Activated naive CD8-positive, alpha-beta T cell treated with anti-CD3 and anti-CD28 coated beads, Interleukin-2, amount 10 ng/mL, durations not matched to agents 7 days and 5 days (primary cell): Measurements from ENCODE around the gene TBPL1. TPM values are rescaled to one million over a fixed set of nuclear protein-coding genes. Genes with fewer than 3 reads are reported as not detected.
"Not testable (repeated sequence)": the region's sequence is repeated elsewhere in the genome, so short reads cannot be mapped to it uniquely, and the experiment has no call there.

ENCODE experiments used
- ATAC-seq: fragments of 150-1000 bp; cut with Tn5 transposase; one replicate; pipeline ENCODE4 v1.10.0; 2021; ENCODE audit warnings: low read depth, moderate library complexity
- POLR2A ChIA-PET: fragments of 350-600 bp; sonication (Branson Sonifier 250); formaldehyde crosslinking; loops from one replicate; lab custom pipeline; 2021; ENCODE audit warnings: antibody characterized with exemption; lab: Charles Lee
- DNase-seq: peaks from one replicate; pipeline ENCODE4 v3.0.0; 2021
- H3K27ac Mint-ChIP-seq: one replicate; pipeline ENCODE4 v1.8.0; 2022; ENCODE audit warnings: mild to moderate bottlenecking, mixed read lengths
- H3K27me3 Mint-ChIP-seq: one replicate; pipeline ENCODE4 v1.8.0; 2022; ENCODE audit warnings: mild to moderate bottlenecking, moderate library complexity, mixed read lengths
- H3K36me3 Mint-ChIP-seq: one replicate; pipeline ENCODE4 v1.8.0; 2021; ENCODE audit warnings: mild to moderate bottlenecking, mixed read lengths
- H3K4me1 Mint-ChIP-seq: one replicate; pipeline ENCODE4 v1.8.0; 2021; ENCODE audit warnings: mixed read lengths
- H3K4me3 Mint-ChIP-seq: one replicate; pipeline ENCODE4 v1.8.0; 2022; ENCODE audit warnings: mild to moderate bottlenecking, moderate library complexity, mixed read lengths
- H3K9me3 Mint-ChIP-seq: one replicate; pipeline ENCODE4 v1.8.0; 2021; ENCODE audit warnings: mixed read lengths
- total RNA-seq, 2 experiments: library from RNA; stranded (reverse); gene quantifications; one replicate each; pipeline ENCODE4 v1.2.3, GENCODE V29; 2021

Gene TBPL1
- total RNA-seq = 10 to 100 TPM; 28.5 to 30.6 TPM

GRCh38 chr6:133952815-133953633 is at the start of gene TBPL1:
TBPL1 (plus strand) TSS chr6:133953224; CDS start chr6:133980126, 26,902 bp downstream.
- POLR2A ChIA-PET = interaction anchor here (0.5 to 1.9 kb wide), 4 partner anchors 13 to 110 kb away, joined by 3 to 7 read pairs (median 3); no protein-coding TSS in a partner anchor
- H3K27me3 Mint-ChIP-seq = no peaks in the 10 kb centered on the region
- H3K27ac Mint-ChIP-seq = peak within 1 kb of the TSS; percentile 88
- peak within 1 kb of the TSS; percentile 88 for H3K4me3 Mint-ChIP-seq
- DNase-seq (peak; percentile 84), ATAC-seq (peak; percentile 89)
- H3K36me3 Mint-ChIP-seq = peaks cover 8% of the 10 kb centered on the region
- H3K4me1 Mint-ChIP-seq = peaks cover 32% of the 10 kb centered on the region
- no peaks in the 10 kb centered on the region for H3K9me3 Mint-ChIP-seq

- DNase-seq (no peak), ATAC-seq (no peak)
- Mint-ChIP-seq H3K27ac (no peak overlapping the region), H3K9me3 (no peaks in the 10 kb centered on the region), H3K27me3 (peaks cover 49% of the 10 kb centered on the region), H3K4me3 (no peak overlapping the region), H3K36me3 (no peaks in the 10 kb centered on the region), H3K4me1 (no peaks in the 10 kb centered on the region)
- POLR2A ChIA-PET = no interaction called here
These were observed 49.2 kb upstream of the TBPL1 start for GRCh38 chr6:133903855-133904254.

- ATAC-seq (no peak), DNase-seq (no peak)
- Mint-ChIP-seq H3K36me3 (no peaks in the 10 kb centered on the region), H3K4me3 (no peak overlapping the region), H3K9me3 (no peaks in the 10 kb centered on the region), H3K27ac (no peak overlapping the region), H3K27me3 (peaks cover 57% of the 10 kb centered on the region), H3K4me1 (no peaks in the 10 kb centered on the region)
- POLR2A ChIA-PET = no interaction called here
These were observed 47.0 kb upstream of the TBPL1 start for GRCh38 chr6:133906050-133906449.

GRCh38 chr6:133916650-133917151 is 36.3 kb upstream of the TBPL1 start:
- Mint-ChIP-seq H3K27me3 (peaks cover 29% of the 10 kb centered on the region), H3K4me3 (no peak overlapping the region), H3K27ac (no peak overlapping the region), H3K36me3 (no peaks in the 10 kb centered on the region), H3K4me1 (peaks cover 6% of the 10 kb centered on the region), H3K9me3 (no peaks in the 10 kb centered on the region)
- DNase-seq = peak; percentile 76
- POLR2A ChIA-PET = no interaction called here
- ATAC-seq = peak; percentile 65

- Mint-ChIP-seq H3K9me3 (no peaks in the 10 kb centered on the region), H3K4me1 (peaks cover 6% of the 10 kb centered on the region), H3K4me3 (no peak overlapping the region), H3K27me3 (peaks cover 20% of the 10 kb centered on the region), H3K36me3 (no peaks in the 10 kb centered on the region), H3K27ac (no peak overlapping the region)
- ATAC-seq (no peak), DNase-seq (no peak)
- POLR2A ChIA-PET = no interaction called here
These were observed 35.2 kb upstream of the TBPL1 start for GRCh38 chr6:133917781-133918180.

- DNase-seq (no peak), ATAC-seq (no peak)
- Mint-ChIP-seq H3K4me1 (peaks cover 6% of the 10 kb centered on the region), H3K27me3 (peaks cover 14% of the 10 kb centered on the region), H3K36me3 (no peaks in the 10 kb centered on the region), H3K4me3 (no peak overlapping the region), H3K9me3 (no peaks in the 10 kb centered on the region), H3K27ac (no peak overlapping the region)
- POLR2A ChIA-PET = no interaction called here
These were observed 34.7 kb upstream of the TBPL1 start for GRCh38 chr6:133918208-133918930.

- Mint-ChIP-seq H3K27me3 (peaks cover 10% of the 10 kb centered on the region), H3K4me3 (no peak overlapping the region), H3K9me3 (no peaks in the 10 kb centered on the region), H3K27ac (no peak overlapping the region), H3K4me1 (peaks cover 6% of the 10 kb centered on the region), H3K36me3 (no peaks in the 10 kb centered on the region)
- no peak for DNase-seq
- no peak for ATAC-seq
- POLR2A ChIA-PET = no interaction called here
These were observed 33.7 kb upstream of the TBPL1 start for GRCh38 chr6:133919362-133919761.

GRCh38 chr6:133921249-133921859 is 31.7 kb upstream of the TBPL1 start:
- POLR2A ChIA-PET = no interaction called here
- Mint-ChIP-seq H3K27ac (no peak overlapping the region), H3K4me3 (no peak overlapping the region), H3K27me3 (peaks cover 20% of the 10 kb centered on the region), H3K36me3 (no peaks in the 10 kb centered on the region), H3K9me3 (no peaks in the 10 kb centered on the region), H3K4me1 (peaks cover 6% of the 10 kb centered on the region)
- ATAC-seq = peak; percentile 64
- DNase-seq = peak; percentile 73

GRCh38 chr6:133923938-133924593 is 29.0 kb upstream of the TBPL1 start:
- H3K27me3 Mint-ChIP-seq = peaks cover 34% of the 10 kb centered on the region
- no peaks in the 10 kb centered on the region for H3K36me3 Mint-ChIP-seq
- no peak overlapping the region for H3K4me3 Mint-ChIP-seq
- ATAC-seq (peak; percentile 71), DNase-seq (no peak)
- H3K27ac Mint-ChIP-seq = no peak overlapping the region
- POLR2A ChIA-PET = interaction anchor here (0.5 to 1.3 kb wide), 3 partner anchors 139 to 488 kb away, joined by 4 to 7 read pairs (median 4); no protein-coding TSS in a partner anchor
- no peaks in the 10 kb centered on the region for H3K9me3 Mint-ChIP-seq
- no peaks in the 10 kb centered on the region for H3K4me1 Mint-ChIP-seq

GRCh38 chr6:133931221-133931620 is 21.8 kb upstream of the TBPL1 start:
- Mint-ChIP-seq H3K27me3 (peaks cover 34% of the 10 kb centered on the region), H3K9me3 (peaks cover 14% of the 10 kb centered on the region)
- ATAC-seq, H3K4me1 Mint-ChIP-seq, H3K27ac Mint-ChIP-seq, H3K4me3 Mint-ChIP-seq, DNase-seq, H3K36me3 Mint-ChIP-seq, POLR2A ChIA-PET: not testable (repeated sequence)

- DNase-seq, ATAC-seq, POLR2A ChIA-PET, H3K36me3 Mint-ChIP-seq, H3K4me3 Mint-ChIP-seq, H3K27ac Mint-ChIP-seq, H3K4me1 Mint-ChIP-seq: not testable (repeated sequence)
- H3K27me3 Mint-ChIP-seq = peaks cover 31% of the 10 kb centered on the region
- H3K9me3 Mint-ChIP-seq = peaks cover 14% of the 10 kb centered on the region
These were observed 16.7 kb upstream of the TBPL1 start for GRCh38 chr6:133936352-133936751.

- ATAC-seq (no peak), DNase-seq (no peak)
- H3K9me3 Mint-ChIP-seq = peaks cover 14% of the 10 kb centered on the region
- H3K27me3 Mint-ChIP-seq = peaks cover 31% of the 10 kb centered on the region
- H3K4me3 Mint-ChIP-seq = no peak overlapping the region
- peaks cover 8% of the 10 kb centered on the region for H3K4me1 Mint-ChIP-seq
- H3K36me3 Mint-ChIP-seq = peaks cover 2% of the 10 kb centered on the region
- no peak overlapping the region for H3K27ac Mint-ChIP-seq
- POLR2A ChIA-PET = no interaction called here
These were observed 15.1 kb upstream of the TBPL1 start for GRCh38 chr6:133937909-133938308.

- Mint-ChIP-seq H3K36me3 (no peaks in the 10 kb centered on the region), H3K4me3 (no peak overlapping the region), H3K9me3 (peaks cover 10% of the 10 kb centered on the region), H3K27me3 (peaks cover 27% of the 10 kb centered on the region), H3K27ac (no peak overlapping the region), H3K4me1 (peaks cover 8% of the 10 kb centered on the region)
- no peak for DNase-seq
- no peak for ATAC-seq
- POLR2A ChIA-PET = no interaction called here
These were observed 14.5 kb upstream of the TBPL1 start for GRCh38 chr6:133938533-133938932.
